Activated CD4-positive, alpha-beta T cell treated with anti-CD3 and anti-CD28 coated beads, Interleukin-2, Interleukin-6, amounts not matched to agents 100 ng/mL and 50 ng/mL, durations not matched to agents 16 hours and 8 hours (primary cell): ENCODE measurements around the gene HTR4.
"Not testable (repeated sequence)": the region's sequence is repeated elsewhere in the genome, so short reads cannot be mapped to it uniquely, and the experiment has no call there.

ENCODE experiments used
- DNase-seq: peaks from one replicate; pipeline ENCODE4 v3.0.0-alpha.2; 2020

The HTR4 gene, protein sequence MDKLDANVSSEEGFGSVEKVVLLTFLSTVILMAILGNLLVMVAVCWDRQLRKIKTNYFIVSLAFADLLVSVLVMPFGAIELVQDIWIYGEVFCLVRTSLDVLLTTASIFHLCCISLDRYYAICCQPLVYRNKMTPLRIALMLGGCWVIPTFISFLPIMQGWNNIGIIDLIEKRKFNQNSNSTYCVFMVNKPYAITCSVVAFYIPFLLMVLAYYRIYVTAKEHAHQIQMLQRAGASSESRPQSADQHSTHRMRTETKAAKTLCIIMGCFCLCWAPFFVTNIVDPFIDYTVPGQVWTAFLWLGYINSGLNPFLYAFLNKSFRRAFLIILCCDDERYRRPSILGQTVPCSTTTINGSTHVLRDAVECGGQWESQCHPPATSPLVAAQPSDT

DNA sequence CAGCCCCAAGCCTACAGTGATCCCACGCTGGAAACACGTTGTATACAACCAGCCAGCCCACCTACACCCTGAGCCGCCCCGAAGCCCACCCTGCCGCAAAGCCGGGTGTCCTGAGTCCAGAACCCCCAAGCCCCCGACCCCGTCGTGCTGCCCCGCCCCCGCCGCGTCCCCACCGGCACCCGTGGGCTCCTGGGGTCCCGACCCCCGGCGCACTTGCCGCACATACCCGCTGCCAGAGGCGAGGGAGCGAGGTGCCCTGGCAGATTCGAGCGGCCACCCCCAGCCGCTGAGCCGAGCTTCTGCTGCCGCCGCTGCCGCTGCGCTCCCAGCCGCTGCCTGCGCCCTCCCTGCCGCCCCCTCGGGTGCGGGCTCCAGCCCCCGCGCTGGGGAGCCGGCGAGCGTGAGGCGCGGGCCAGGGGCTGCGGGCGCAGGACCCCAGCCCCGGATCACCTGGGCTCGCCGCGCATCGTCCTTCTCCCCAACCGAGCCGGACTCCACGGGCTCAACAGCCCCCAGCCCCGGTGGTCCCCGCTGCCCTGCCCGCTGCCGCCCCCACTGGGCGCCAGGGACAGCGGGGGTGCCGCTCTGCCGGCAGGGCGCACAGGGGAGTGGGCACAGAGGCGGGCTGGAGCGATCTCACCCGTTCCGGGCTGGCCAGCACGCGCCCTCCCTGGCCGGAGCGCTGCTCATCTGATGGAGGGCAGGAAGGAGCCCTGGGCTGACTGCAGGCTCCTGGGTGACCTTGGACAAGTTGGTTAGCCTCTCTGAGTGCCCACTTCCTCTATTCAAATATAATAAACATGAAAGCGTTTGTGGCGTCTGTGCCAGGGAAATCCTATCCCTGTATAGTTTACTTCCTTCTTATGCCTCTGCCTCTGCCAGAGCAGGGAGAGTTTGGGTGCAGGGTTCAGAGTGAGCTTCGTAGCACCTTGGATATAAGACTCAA is at the start of gene HTR4:
HTR4 (minus strand) TSS at position 692 of the 946 bp plus-strand sequence. CDS start 17,513 bp downstream, outside the sequence.
- DNase-seq: no peak

DNA sequence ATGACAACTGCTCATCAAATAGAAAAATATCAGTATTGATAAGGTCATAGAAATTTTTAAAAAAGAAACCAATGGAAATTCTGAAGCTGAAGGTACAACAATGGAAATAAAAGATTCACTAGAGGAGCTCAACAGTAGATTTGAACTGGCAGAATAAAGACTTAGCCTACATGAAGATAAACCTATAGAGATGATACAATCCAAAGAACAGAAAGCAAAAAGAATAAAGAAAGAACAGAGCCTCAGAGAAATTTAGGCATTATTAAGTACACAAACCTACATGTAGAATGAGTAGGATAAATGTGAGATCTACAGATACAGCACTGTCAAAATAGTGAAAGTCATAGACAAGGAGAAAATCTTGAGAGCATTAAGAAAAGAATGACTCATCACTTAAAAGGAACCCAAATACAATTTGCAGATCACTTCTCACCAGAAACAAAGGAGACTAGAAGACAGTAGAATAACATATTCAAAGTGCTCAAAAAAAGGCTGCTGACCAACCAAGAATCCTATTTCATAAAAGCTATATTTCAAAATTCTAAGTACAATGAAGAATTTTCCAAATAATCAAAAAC is 47.8 kb upstream of the HTR4 start:
- no peak for DNase-seq

DNA sequence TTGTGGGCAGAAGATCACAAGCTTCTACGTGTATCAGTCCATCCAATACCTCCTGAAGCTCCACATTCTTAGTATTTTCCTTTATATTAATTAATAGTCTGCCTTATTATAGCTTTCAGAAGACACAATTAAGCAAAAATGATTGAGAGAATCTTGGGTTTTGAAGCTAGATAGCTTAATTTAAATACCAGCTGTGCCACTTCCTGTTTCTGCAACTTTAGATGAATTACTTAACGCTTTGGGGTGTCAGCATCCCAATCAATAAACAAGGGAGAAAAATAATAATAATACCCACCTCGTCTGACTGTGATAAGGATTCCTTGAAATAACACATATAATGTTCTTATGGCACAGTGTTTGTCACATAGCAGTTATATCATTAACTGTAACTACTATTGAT is 44.7 kb upstream of the HTR4 start:
- no peak for DNase-seq

DNA sequence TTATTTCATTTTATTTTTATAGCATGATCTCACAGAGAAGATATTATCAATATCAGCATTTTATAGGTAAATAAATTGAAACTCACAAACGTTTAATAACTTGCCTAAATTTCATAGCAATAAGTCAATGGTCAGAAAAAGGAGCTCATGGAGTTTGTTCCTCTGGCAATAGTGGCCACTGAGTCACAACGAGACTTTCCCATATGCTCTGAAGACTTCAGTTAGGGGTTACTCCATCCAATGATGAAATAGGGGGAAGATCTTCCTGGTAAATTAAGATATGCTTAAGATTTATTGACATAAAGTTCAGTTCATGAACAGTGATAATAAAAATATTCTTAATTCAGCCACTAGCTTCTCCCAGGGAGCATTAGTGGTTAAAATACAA is 43.5 kb upstream of the HTR4 start:
- DNase-seq: no peak

DNA sequence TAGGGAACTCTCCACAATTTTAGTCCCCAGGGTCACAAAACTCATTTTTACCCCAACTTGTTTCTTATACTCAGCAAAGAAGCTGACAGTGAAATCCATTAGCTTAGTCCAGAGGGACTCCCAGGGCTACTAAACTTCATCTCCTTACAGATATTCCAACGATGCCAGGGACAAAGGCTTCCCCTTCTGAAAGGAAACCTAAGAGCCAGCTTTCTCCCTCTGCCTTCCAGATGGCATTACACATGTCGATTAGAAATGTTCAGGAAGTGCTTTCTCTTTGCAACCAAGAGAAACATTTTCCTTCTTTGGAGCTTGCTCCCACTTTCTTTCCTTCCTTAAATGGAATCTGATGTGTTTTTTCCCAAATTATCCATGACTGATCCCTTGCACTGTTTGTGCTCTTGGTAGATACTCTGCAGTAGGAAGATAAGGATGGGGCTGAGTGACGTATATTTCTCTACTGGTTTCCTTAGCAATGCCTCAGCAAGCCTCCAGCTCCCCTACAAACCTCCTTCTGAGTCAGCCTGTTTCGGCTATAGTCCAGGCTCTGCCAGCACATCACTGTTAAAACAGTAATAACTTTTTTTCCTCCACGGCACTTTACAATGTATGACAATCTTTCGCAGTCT is 43.0 kb upstream of the HTR4 start:
- no peak for DNase-seq

DNA sequence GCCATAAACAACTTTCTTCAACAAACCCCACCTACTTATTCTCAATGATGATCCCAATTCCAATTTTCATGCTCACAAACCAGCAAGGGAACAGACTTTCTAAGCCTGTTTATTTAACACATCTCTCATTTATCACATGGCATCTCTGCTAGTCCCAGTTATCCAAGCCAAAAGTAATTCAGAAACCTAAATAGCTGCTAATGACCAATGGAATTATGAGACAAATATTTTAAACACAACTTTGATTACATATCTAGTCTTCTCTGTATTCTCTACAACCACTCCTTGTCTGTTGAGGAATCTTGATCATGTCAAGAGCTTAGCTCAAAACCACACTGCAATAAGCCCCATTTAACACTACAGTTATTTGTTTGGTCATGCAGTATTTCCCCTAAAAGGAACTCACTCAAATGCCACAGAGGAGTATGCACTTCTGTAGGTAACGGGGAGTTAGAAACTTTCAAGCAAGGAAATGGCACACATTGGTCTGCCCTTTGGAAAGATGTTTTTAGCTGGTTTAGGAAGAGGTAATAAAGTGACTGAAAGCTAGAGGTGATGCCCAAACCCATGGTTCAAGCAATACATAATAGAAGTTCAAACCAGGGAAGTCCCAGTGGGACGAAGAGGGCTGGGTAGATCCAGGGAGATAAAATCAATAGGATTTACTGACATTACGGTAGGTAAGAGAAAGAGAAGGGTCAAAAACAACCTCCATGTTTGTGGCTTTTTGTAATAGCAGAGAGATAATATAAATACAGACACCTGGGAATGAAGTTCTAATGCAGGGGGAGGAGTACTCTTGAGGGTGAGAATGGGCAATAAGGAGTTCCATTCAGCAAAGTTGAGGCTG is 42.1 kb upstream of the HTR4 start:
- DNase-seq: no peak

DNA sequence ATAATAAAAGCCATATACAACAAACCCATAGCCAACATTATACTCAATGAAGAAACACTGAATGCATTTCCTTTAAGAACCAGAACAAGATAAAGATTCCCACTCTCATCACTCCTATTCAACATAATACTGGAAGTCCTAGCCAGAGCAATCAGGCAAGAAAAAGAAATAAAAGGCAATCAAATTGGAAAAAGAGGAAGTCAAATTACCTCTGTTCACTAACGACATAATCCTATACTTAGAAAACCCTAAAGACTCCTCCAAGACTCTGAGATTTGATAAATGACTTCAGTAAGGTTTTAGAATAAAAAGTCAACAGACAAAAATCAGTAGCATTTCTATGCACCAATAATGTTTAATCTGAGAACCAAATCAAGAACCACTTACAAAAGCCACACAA is 36.6 kb upstream of the HTR4 start:
- no peak for DNase-seq

DNA sequence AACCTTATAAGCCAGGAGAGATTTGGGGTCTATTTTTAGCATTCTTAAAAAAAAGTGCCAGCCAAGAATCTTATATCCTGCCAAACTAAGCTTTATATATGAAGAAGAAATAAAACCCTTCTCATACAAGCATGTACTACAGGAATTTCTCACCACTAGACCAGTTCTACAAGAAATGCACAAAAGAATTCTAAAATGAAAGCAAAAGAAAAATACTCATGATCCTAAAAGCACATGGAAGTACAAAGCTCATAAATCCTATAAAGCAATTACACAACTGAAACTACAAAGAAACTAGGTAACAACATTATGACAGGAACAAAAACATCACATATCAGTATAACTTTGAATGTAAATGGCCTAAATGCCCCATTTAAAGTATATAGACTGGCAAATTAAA is 34.5 kb upstream of the HTR4 start:
- DNase-seq: no peak

DNA sequence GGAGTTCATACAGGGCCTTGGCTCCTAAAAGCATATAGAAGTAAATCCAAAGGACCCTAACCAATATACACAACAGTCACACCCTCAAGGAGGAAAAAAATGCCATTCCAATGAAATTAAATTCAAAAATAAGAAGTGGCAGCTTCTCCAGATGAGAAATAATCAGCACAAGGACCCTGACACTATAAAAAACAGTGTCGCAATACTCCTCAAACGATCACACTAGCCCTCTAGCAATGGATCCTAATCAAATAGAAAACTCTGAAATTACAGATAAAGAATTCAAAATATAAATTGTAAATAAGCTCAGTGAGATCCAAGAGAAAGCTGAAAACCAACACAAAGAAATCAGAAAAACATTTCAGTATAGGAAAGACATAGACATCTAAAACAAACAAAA is 33.5 kb upstream of the HTR4 start:
- no peak for DNase-seq

DNA sequence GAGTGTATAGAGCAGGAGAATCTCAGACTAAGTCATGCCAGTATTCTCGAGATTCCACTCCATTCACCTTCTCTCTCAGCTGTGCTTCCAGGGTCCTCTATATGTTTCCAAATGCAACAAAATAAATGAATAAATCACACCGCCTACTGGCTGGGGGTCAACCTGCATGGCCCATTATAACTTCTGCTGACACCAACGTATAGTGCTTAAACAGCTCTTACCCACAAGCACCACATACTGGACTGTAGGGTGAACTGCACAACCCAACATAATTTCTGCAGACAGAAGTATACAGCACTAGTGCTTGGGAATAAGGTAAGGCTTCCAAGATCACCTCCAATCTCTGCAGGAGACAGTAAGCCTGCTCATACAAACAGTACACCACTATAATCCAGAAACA is 33.1 kb upstream of the HTR4 start:
- DNase-seq: peak; percentile 21

DNA sequence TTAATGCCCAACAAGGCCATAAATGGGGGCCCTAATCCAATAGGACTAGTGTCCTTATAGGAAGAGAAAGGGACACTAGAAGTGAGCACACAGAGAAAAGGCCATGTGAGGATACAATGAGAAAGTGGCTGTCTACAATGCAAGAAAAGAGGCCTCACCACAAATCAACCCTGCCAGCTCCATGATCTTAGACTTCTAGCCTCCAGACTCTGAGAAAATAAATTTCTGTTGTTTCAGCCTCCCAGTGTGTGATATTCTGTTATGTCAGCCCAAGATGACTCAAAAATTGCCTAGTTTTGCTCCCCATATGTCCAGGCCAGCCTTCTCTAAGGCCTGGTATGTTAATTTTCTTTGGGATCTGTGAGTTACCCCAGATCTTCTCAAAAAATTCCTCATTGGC is 32.3 kb upstream of the HTR4 start:
- DNase-seq: no peak

DNA sequence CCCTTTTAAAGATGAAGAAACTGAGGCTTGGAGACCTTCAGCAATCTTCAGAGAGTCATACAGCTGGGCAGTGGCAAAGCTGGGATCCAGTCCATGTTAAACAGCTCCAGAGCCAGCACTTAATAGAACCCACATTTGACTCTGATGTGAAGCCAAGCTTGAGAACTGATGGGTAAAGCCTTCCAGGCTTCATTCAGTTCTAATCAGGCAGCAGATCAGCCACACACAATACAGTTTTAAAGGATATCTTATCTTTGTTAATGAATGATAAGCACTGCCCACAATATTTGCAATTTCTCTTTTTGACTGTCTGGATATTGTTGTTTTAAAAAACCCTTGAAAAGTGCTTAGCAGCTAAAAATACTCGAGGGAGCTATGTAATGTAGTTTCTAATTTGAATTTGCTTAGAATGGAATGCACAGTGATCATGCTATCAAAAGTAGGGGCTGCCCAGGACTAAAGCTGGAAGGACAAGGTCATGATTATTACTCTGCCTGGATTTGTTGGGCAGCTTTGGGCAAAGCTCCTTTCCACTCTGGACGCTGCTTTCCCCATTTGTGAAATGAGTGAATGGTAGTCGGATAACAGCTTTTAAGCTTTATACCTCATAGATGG is 31.3 kb upstream of the HTR4 start:
- DNase-seq: no peak

DNA sequence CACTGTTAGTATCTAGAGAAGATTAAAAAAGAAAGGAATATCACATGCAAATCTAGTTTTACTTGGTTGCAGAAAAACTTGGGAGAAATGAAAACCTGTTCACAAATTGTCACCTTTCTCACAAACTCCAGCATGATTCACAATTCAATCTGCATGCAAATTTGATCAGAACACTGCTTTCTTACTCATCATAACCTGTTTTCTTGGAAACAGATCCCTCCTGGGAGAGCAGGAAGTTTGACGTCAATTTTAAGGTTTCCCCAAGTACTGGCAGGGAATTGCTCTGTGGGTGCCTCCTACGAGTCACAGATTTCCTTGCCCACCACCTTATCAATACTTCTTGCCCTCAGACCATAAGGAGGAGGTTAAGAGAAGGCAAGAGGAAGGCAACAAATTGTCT is 30.2 kb upstream of the HTR4 start:
- no peak for DNase-seq

DNA sequence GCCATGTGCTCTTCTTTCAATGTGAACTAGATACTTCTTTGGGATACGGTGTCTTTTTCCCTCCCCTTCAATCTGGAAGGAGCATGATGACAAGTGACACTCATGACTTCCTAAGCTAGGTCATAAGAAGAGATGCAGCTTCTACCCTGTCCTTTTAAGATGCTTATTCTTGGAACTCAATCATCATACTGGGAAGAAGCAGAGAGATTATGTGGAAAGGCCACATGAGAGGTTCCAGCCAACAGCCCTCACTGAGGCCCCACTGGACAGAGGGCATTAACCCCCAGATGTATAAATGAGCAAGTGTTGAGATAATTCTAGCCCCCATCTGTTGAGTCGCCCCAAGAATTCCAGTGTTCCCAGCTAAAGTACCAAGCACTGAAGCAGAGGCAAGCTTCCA is 29.3 kb upstream of the HTR4 start:
- no peak for DNase-seq

DNA sequence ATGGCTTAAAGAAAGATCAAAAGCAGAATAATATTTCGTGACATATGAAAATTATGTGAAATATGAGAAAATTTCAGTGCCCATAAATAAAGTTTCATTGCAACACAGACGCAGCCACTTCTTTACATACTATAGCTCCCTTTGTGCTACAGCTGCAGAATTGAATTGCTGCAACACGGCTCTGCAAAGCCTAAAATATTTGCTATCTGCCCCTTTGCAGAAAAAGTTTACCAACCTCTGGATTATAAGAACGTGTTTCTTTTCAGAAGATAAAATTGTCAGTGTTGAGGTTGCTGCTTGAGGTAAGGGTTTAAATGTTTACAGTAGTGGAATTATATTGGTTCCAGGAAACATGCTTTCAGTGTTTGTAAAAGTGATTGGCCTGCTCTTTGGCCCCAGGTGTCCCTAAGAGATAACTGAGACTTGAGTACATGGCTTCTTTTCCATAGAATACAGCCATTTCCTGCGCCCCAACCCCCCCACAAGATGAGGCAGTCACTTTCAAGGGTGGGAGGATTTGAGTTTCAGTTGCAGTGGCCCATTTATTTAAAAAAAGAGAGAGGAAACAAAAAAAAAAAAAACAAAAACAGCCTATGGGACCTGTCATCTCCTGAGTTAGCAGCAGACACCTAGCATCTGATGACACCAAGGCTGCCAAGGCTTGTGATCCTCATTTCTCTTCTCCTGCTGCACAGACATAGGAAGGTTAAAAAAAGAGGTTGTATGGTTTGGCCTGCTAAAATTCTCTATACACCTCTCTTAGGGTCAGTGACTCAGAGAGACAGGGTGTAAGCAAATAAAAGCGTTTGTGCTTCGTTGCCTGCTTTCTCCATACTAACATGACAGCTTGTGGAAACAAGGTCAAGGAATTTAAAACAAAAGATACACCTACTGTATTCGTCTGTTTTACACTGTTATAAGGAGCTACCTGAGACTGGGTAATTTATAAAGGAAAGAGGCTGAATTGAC is 28.0 kb upstream of the HTR4 start:
- DNase-seq: no peak

DNA sequence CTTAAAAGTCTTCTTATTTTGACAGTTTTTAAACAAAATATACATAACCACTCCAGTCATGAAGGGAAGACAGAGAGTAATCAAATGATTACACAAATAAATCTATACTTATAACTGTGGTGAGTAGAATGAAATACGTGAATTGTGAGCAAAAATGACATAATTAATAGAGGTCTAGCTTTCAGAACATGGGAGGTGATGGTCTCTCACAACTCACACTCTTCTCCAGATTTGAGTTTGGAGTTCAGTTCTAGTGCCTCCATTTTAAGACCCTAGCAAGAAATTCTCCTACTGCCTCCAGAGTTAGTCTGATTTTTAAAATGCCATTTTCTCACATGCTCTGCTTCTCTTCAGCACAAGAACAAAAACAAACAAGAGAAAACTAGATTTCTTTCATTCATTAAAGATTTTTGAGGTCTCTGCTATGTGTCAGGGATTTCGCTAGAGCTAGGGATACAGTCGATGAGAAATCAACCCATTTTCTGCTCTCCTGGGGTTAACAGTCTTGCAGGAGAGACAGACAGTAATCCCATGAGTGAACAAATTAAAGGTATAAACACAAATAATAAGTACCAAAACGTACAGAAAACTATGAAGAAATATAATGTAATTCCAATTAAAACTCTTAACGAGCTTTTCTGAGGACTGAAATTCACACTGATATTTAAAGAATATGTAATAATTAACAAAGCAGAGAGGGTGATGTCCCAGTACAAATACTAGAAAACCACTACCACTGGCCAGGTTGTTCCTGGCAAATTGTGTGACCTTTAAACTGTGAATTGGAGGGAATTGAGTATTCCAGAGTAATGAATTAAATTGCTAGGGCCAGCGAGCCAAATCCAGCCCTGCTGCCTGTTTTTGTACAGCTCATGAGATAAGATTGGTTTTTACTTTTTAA is 27.1 kb upstream of the HTR4 start:
- no peak for DNase-seq

DNA sequence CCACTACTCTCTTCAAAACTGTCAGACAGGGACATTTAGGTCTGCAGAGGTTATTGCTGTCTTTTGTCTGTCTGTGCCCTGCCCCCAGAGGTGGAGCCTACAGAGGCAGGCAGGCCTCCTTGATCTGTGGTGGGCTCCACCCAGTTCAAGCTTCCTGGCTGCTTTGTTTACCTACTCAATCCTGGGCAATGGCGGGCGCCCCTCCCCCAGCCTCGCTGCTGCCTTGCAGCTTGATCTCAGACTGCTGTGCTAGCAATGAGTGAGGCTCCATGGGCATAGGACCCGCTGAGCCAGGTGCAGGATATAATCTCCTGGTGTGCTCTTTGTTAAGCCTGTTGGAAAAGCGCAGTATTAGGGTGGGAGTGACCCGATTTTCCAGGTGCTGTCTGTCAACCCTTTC is 19.4 kb upstream of the HTR4 start:
- DNase-seq: not testable (repeated sequence)

DNA sequence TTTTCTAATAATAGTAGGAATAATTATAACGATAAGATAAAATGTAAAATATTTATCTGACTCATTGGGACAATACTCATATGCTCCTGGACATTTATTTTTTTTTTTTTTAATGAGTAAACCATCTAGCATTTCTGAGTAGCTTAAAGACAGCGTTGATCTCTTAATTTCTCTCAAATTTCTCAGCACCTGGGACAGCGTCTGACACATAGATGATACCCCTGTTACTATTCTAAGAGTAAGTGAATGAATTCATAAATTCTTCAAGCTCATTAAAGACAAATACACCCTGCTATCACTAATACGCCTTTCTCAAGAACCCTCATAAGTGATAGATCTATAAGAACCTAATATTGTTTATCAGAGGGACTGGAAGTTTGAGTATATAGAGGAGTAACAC is 12.0 kb upstream of the HTR4 start:
- no peak for DNase-seq

DNA sequence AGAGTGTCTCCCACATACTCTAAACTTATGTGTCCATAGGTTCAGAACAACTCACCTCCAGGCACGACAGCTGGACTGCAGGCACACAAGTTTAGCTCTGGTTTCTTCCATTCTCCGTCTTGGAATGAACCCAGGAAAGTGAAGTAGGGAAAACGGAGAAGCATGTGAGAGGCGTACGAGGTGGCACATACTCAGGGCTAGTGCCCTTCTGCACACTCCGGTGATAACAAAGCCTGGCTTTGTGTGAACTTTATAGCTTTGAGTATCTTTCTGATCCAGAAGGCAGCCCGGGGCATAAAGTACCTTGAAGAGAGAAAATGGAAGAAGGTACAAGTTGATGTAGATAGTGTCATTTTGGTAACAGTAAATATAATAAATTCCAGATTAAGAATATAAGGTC is 11.1 kb upstream of the HTR4 start:
- no peak for DNase-seq

DNA sequence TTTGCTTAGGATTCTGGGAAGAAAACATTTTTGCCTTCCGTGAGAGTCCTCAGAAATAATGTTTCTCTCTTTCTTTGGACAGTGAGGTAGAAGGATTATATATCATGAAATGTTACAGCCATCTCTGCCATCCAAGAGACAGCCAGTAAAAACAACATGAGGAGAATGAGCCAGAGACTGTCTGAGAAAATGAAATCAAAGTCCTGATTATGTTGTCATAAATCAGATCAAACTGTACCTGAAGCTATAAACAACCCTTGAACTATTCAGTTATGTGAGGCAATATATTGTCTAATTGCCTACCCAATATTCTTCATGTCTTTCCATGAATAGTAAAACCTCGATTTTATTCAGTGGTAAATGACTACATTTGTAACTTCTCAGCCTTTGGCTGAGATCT is 9.2 kb upstream of the HTR4 start:
- DNase-seq: no peak
